GM21360 (cell line): ENCODE data around the gene NFKB1.

Experiments used
- ATAC-seq: cut with Tn5 transposase; IDR thresholded peaks from one replicate; pipeline ENCODE4 v1.9.1; 2021; ENCODE audit warnings: mild to moderate bottlenecking, moderate library complexity; ENCODE audit not compliant: unreplicated experiment

The NFKB1 gene

GRCh38 chr4:102620697-102621497 is 119.7 kb downstream of the NFKB1 start:
- ATAC-seq: peak; percentile 74

GRCh38 chr4:102623622-102624021 is 122.5 kb downstream of the NFKB1 start:
- no peak for ATAC-seq

DNA sequence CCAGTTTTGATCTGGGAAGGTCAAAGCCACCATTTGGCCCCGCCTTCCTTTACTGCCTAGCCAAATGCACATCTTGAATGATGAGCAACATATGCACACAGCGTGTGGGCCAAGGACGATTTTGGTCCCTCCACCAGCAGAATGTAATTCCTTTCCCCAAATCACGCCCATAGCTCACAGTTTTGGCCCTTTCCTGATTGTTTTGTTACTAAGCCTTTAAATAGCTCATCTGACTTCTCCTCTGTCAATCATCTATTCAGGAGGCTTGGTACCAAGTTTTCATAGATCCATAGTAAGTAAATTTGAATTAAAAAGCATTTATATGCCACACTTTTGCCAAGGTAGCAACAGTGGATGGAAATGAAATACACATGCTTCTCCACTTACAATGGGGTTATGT is 123.3 kb downstream of the NFKB1 start:
- ATAC-seq: no peak

DNA sequence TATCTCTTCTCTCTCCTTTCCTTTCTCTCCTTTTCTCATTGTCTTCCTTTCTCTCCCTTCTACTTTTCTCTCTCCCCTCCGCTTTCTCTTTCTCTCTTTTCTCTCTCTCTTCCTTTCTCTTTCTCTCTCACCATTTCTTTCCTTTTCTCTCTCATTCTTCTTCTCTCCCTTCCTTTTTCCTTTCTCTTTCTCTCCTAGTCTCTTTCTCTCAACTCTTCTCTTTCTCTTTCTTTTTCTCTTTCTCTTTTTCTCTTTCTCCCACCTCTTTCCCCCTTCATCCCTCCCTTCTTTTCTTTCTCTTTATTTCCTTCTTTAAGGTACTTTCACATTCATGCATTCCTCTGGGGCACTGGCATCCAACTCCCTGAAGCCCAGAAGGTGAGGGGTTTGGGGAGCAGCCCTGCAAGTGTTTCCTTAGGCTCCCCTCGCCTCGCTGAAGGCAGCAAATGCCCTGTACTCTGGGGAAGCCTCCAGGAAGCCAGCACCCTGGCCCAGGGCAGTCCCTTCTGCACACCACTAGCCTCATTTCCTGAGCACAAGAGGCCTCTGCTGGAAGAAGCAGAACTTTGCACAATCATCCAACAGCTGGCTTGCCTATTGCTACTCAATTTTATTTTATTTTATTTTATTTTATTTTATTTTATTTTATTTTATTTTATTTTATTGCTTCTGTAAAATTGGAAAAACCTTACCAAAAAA is 124.2 kb downstream of the NFKB1 start:
- ATAC-seq: peak; percentile 77

DNA sequence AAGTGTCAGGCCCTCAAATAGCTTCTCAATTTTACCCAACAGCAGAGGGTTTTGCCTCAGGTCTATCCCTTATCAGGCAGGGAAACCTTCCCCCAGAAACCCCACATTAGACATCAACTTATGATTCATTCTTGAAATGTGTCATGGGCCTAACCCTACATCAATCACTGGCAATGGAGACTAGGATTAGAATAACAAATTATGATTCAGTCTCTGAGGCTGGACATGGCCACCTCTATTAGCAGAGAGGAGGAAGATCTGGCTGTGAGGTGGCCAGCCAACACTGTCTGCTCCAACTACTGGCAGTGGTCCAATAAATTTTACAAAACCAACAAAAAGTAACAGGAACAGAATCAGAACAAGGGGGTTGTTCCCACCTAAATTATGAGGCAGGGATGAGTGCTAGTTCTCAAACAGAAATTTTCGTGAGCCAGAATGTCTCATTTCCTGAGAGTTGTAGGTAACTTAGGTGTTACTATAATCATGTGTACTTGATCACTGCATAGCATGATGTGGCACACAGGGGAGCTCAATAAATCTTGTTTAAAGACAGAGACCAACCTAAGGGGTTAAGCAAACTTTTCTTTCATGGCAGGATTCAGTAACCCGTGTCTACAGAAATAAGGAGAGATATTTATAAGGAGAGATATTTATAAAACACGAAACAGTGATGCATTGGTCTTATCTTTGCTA is 126.8 kb downstream of the NFKB1 start:
- ATAC-seq: peak; percentile 52

DNA sequence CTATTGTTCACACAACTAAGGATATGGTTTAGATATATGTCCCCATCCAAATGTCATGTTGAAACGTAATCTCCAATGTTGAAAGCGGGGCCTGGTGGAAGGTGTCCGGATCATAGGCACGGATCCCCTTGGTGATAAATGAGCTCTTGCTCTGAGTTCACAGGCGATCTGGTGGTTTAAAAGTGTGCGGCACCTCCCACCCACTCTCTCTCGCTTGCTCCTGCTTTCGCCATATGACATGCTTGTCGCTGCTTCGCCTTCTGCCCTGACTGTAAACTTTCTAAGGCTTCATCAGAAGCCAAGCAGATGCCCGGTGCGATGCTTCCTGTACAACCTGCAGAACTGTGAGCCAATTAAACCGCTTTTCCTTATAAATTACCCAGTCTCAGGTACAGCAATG is 128.5 kb downstream of the NFKB1 start:
- no peak for ATAC-seq

- ATAC-seq: no peak
Measured at GRCh38 chr4:102631616-102632015, 130.5 kb downstream of the NFKB1 start.

- no peak for ATAC-seq
Measured at GRCh38 chr4:102632241-102633065, 131.3 kb downstream of the NFKB1 start.

GRCh38 chr4:102633100-102633499 is 131.9 kb downstream of the NFKB1 start:
- ATAC-seq: no peak

- no peak for ATAC-seq
Measured at GRCh38 chr4:102637391-102637790, 136.2 kb downstream of the NFKB1 start.

- no peak for ATAC-seq
Measured at GRCh38 chr4:102638621-102639020, 137.5 kb downstream of the NFKB1 start.

DNA sequence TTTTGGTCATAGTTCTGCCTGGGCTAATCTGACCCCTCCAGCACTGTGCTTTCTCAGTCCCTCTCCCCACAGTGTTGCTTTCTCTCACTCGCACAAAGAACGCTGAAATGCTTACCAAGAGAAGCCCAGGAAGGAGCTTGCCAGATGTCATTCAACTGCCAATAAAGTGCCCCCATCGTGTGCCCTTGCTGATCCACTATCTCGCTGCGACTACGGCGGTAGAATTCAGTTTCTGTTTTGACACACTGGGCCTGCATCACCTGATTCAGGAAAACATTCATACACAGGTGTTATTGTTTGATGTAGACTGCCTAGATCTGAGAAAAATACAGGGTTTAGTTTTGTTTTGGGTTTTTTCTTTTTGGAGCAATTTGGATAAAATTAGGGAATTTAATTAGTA is 138.4 kb downstream of the NFKB1 start:
- no peak for ATAC-seq

DNA sequence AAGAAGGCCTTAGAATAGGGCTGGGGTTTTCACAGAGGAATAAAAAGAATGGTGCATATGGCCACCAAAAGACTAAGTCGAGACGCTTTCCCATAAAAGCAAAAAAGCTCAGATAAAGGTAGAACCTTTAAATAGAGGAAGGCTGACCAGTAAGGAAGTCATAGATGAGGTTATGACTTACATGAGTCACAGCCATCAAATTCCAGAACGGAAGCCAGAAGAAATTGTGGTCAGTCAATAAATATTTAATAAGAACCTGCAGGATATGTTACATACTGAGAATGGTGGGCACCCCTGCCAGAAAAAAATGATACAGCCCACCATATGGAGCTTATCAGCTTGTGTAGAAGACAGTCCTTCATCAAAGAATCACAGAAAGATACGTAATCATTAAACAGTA is 139.5 kb downstream of the NFKB1 start:
- ATAC-seq: no peak

DNA sequence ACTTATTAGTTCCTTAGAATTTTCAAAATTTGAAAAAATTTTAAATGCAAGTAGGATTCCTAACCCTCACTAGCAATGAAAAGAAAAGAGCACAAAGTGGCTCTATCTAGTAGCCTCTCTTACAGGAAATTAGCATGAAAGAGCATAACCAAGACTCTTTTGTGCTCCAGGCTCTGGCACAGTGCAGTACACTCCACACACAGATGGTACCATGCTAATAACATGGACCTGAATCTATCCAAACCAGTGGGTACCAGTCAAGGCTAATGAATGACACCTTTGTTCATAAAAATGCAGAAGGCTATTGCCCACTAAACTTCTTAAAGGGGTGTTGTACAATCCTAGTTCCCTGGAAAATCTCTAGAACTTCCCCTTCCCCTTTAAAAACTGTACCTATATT is 140.6 kb downstream of the NFKB1 start:
- ATAC-seq: no peak

- no peak for ATAC-seq
Measured at GRCh38 chr4:102642631-102643298, 141.6 kb downstream of the NFKB1 start.

GRCh38 chr4:102647117-102647516 is 146.0 kb downstream of the NFKB1 start:
- no peak for ATAC-seq

- ATAC-seq: no peak
Measured at GRCh38 chr4:102657206-102657605, 156.0 kb downstream of the NFKB1 start.

DNA sequence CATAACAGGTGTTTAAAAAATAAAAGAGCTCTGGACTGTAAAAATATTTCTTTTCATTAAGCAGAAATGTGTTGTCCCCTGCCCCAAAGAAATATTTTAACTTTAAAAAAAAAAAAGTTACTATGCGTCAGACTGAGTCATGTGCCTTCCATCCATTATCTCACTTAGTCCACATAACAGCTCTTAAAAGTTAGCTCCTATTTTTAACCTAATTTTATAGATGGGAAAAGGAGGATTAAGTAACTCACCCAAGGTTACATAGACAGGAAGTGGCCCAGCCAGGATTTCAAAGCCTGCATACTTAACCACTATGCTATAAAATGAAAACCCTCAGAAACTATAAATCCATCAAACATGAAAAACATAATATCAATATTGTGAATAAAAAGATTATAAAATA is 161.9 kb downstream of the NFKB1 start:
- ATAC-seq: no peak

DNA sequence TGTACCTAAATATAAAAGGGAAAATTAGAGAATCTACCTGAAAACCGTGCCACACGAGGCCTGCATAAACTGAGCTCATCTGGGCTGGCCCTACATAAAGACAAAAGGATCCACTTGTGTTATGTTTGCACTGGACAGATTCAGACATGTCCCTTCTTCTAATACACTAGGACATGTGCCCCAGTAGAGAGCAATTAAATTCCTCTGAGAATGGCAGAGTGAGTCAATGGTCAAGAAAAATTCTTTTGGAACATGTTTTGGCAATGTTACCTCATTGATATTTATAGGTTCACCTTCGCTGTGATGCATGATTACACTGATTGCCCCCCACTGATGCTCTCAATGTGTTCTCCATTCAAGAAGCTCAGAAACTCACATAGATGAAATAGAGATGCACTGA is 164.4 kb downstream of the NFKB1 start:
- ATAC-seq: no peak
